Left lung (tissue), 10 donors: ENCODE results near the gene SHISA3. TPM values are rescaled to one million over a fixed set of nuclear protein-coding genes. Genes with fewer than 3 reads are reported as not detected.

Experiments
- ATAC-seq: fragments of 200-7000 bp; cut with Tn5 transposase; one replicate; pipeline ENCODE4 v1.9.1; 2020; ENCODE audit warnings: moderate library complexity
- DNase-seq, 4 donors: peaks; one replicate each; pipeline ENCODE4 v3.0.0-alpha.2; 2013 to 2020
- H3K27ac ChIP-seq, 2 donors: fragments of 200-600 bp; sonication (generic) in 1 of 2; one replicate each; pipeline versions ENCODE4 v1.5.0 to v1.8.0; 2020 to 2021
- H3K27me3 ChIP-seq, 2 donors: fragments of 200-600 bp; sonication (generic) in 1 of 2; one replicate each; pipeline versions ENCODE4 v1.5.0 to v1.8.0; 2020 to 2021
- H3K36me3 ChIP-seq, 2 donors: fragments of 200-600 bp; sonication (generic) in 1 of 2; one replicate each; pipeline versions ENCODE4 v1.5.0 to v1.8.0; 2020 to 2021
- H3K4me1 ChIP-seq, 2 donors: fragments of 200-600 bp; one replicate each; pipeline ENCODE4 v1.8.0; 2021
- H3K4me3 ChIP-seq, 2 donors: fragments of 200-600 bp; sonication (generic) in 1 of 2; one replicate each; pipeline versions ENCODE4 v1.5.0 to v1.8.0; 2020 to 2021; ENCODE audit warnings: mild to moderate bottlenecking in 1 of 2
- H3K9me3 ChIP-seq, 2 donors: fragments of 200-600 bp; sonication (generic) in 1 of 2; one replicate each; pipeline versions ENCODE4 v1.5.0 to v1.8.0; 2020 to 2021
- intact Hi-C, 2 donors: fragments of 100-400 bp; cut with DNase I; formaldehyde crosslinking; loops; one replicate each; pipeline versions ENCODE4 v1.11.2 to v1.14.2; 2022
- polyA plus RNA-seq, 6 donors: library from polyadenylated mRNA; unstranded; fragments of 120-200 nt; gene quantifications; one replicate each; pipeline ENCODE4 v1.2.1, GENCODE V29; 2013; ENCODE audit not compliant: insufficient read length in 6 of 6
- total RNA-seq, 2 donors: library from RNA; stranded (reverse); fragmentation: NEBNext Ultra II Directional; extraction: Animal tissue kit (Norgen Biotek cat#: 25700); gene quantifications; one replicate each; pipeline ENCODE4 v1.2.1, GENCODE V29; 2021
- TF ChIP-seq, protein P1 (sequence below), 2 donors: fragments of 200-600 bp; sonication (generic) in 1 of 2; IDR thresholded peaks; one replicate each; pipeline versions ENCODE4 v1.5.0 to v1.8.0; 2021; ENCODE audit warnings: antibody characterized with exemption in 2 of 2
- donor health status: DM: no; HTN: yes; CAD: no.
- donor health status: DM: no; HTN: no; CAD: no.

Gene SHISA3
- total and polyA plus RNA-seq, 8 donors = 1.9 to 42.3 (median 32.5) TPM

GRCh38 chr4:42399393-42399792, 2.1 kb downstream of the SHISA3 start:
- Histone ChIP-seq H3K36me3 (no peaks in the 10 kb centered on the region), H3K4me1 (peaks cover 11 to 28% of the 10 kb centered on the region in 2 donors), H3K9me3 (no peaks in the 10 kb centered on the region), H3K27ac (no peak overlapping the region), H3K4me3 (peak overlapping the region in 1 of 2 donors; percentile 45), H3K27me3 (peaks cover 63 to 89% of the 10 kb centered on the region in 2 donors)
- intact Hi-C loops = no loop called here
- DNase-seq (no peak), ATAC-seq (peak; percentile 41)
- TF ChIP-seq, protein P1, sequence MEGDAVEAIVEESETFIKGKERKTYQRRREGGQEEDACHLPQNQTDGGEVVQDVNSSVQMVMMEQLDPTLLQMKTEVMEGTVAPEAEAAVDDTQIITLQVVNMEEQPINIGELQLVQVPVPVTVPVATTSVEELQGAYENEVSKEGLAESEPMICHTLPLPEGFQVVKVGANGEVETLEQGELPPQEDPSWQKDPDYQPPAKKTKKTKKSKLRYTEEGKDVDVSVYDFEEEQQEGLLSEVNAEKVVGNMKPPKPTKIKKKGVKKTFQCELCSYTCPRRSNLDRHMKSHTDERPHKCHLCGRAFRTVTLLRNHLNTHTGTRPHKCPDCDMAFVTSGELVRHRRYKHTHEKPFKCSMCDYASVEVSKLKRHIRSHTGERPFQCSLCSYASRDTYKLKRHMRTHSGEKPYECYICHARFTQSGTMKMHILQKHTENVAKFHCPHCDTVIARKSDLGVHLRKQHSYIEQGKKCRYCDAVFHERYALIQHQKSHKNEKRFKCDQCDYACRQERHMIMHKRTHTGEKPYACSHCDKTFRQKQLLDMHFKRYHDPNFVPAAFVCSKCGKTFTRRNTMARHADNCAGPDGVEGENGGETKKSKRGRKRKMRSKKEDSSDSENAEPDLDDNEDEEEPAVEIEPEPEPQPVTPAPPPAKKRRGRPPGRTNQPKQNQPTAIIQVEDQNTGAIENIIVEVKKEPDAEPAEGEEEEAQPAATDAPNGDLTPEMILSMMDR (IDR thresholded peaks at IDR 0.05) = no peak

- Histone ChIP-seq H3K36me3 (no peaks in the 10 kb centered on the region), H3K27me3 (peaks cover 50 to 71% of the 10 kb centered on the region in 2 donors), H3K27ac (no peak overlapping the region), H3K9me3 (no peaks in the 10 kb centered on the region), H3K4me1 (peaks cover 11 to 28% of the 10 kb centered on the region in 2 donors), H3K4me3 (no peak overlapping the region)
- ATAC-seq (no peak), DNase-seq (no peak)
- intact Hi-C loops = no loop called here
- TF ChIP-seq, protein P1 (IDR thresholded peaks at IDR 0.05) = no peak
Observed at GRCh38 chr4:42401171-42401570, 3.9 kb downstream of the SHISA3 start.

DNA sequence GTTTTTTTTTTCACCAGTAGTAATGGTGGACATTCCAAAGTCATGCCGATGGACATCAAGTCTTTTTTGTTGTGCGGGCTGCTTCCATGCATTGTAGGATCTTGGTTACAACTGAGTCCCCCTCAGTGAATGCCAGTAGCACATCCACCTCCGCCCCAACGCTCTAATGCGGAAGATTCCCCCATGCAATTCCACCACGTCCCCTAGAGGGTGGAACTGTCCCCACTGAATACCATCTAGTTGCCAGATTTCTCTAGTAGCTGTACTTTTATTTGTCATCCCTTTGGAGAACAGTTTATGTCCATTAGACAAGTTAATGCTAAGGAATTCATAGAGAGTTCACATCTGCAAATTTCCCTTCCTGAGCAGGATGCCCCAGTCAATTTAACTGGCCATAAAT, 6.7 kb downstream of the SHISA3 start:
- Histone ChIP-seq H3K9me3 (no peaks in the 10 kb centered on the region), H3K4me1 (peaks cover 0 to 1% of the 10 kb centered on the region in 2 donors), H3K27ac (no peak overlapping the region), H3K27me3 (peaks cover 22 to 43% of the 10 kb centered on the region in 2 donors), H3K36me3 (no peaks in the 10 kb centered on the region), H3K4me3 (no peak overlapping the region)
- TF ChIP-seq, protein P1 (IDR thresholded peaks at IDR 0.05) = no peak
- intact Hi-C loops = no loop called here
- ATAC-seq (no peak), DNase-seq (no peak)

DNA sequence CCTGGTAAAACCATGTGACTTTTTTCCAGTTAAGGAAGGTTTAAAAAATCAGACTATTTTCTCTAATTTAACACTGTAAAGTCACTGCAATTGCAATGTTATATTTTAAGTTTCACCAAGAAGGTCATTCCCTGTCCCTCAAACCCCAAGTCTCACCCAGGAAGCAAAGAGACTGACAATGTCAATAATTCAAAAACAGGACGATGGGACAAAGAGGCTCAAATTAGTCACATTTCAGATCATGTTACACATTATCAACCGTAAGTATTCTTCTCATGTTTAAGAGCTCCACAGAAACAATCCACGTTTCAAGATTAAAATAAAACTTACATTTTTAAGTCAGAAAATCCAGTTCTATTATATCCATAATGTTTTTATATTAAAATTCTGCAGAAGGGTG, 13.2 kb downstream of the SHISA3 start:
- intact Hi-C loops = no loop called here
- no peak for ATAC-seq

DNA sequence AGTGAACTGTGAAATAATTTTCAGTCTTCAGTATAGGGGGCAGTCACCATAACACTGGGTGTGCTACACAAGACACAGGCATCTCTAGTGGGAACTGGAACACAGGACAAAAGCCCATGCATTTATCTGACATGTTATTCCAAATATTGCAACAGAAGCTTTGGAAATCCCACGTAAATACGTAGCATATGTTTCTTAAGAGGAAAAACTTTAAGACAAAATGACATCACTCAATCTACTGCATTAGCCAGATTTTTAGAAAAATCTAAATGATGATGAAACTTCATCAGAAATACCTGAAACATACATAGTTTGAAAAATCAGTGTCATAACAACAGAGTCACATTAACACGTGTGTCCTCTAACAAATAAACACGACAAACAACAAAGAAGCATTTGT, 14.5 kb downstream of the SHISA3 start:
- no peak for DNase-seq
- H3K9me3 ChIP-seq = no peaks in the 10 kb centered on the region
- no peak overlapping the region for H3K27ac ChIP-seq
- peaks cover 0 to 33% of the 10 kb centered on the region in 2 donors for H3K36me3 ChIP-seq
- TF ChIP-seq, protein P1 (IDR thresholded peaks at IDR 0.05) = no peak
- intact Hi-C loops = no loop called here
- H3K4me1 ChIP-seq = peaks cover 0 to 4% of the 10 kb centered on the region in 2 donors
- ATAC-seq = no peak
- H3K27me3 ChIP-seq = no peaks in the 10 kb centered on the region
- no peak overlapping the region for H3K4me3 ChIP-seq

More for the DNA sequence above, 13.2 kb downstream of the SHISA3 start:
- Histone ChIP-seq H3K4me1 (peaks cover 0 to 4% of the 10 kb centered on the region in 2 donors), H3K9me3 (no peaks in the 10 kb centered on the region), H3K27ac (no peak overlapping the region), H3K4me3 (no peak overlapping the region), H3K36me3 (peaks cover 0 to 28% of the 10 kb centered on the region in 2 donors), H3K27me3 (no peaks in the 10 kb centered on the region)
- no peak for DNase-seq
- TF ChIP-seq, protein P1 (IDR thresholded peaks at IDR 0.05) = no peak
